Measurements from ENCODE around the gene PGM1.

The PGM1 gene

GRCh38 chr1:63593303-63593885, at the start of gene PGM1:
TSS of gene PGM1 (plus strand) at chr1:63593411. CDS start at chr1:63593489, 78 bp downstream.
- DNase-seq (ENCODE audit: low read depth), result peak; percentile 88

GRCh38 chr1:63545780-63546179, 47.4 kb upstream of the PGM1 start:
- TF ChIP-seq, protein P1, sequence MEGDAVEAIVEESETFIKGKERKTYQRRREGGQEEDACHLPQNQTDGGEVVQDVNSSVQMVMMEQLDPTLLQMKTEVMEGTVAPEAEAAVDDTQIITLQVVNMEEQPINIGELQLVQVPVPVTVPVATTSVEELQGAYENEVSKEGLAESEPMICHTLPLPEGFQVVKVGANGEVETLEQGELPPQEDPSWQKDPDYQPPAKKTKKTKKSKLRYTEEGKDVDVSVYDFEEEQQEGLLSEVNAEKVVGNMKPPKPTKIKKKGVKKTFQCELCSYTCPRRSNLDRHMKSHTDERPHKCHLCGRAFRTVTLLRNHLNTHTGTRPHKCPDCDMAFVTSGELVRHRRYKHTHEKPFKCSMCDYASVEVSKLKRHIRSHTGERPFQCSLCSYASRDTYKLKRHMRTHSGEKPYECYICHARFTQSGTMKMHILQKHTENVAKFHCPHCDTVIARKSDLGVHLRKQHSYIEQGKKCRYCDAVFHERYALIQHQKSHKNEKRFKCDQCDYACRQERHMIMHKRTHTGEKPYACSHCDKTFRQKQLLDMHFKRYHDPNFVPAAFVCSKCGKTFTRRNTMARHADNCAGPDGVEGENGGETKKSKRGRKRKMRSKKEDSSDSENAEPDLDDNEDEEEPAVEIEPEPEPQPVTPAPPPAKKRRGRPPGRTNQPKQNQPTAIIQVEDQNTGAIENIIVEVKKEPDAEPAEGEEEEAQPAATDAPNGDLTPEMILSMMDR (IDR thresholded peaks at IDR 0.05; ENCODE audit: insufficient read depth, low read depth, low read length, missing control alignments), result no peak
- DNase-seq (ENCODE audit: low read depth), result peak; percentile 68
- no peak overlapping the region for H3K4me3 ChIP-seq (ENCODE audit: low read length)

More at GRCh38 chr1:63593303-63593885, at the start of gene PGM1:
- TF ChIP-seq, protein P1 (IDR thresholded peaks at IDR 0.05; ENCODE audit: insufficient read depth, low read depth, low read length, missing control alignments), result no peak
- peak within 1 kb of the TSS; percentile 70 for H3K4me3 ChIP-seq (ENCODE audit: low read length)

DNA sequence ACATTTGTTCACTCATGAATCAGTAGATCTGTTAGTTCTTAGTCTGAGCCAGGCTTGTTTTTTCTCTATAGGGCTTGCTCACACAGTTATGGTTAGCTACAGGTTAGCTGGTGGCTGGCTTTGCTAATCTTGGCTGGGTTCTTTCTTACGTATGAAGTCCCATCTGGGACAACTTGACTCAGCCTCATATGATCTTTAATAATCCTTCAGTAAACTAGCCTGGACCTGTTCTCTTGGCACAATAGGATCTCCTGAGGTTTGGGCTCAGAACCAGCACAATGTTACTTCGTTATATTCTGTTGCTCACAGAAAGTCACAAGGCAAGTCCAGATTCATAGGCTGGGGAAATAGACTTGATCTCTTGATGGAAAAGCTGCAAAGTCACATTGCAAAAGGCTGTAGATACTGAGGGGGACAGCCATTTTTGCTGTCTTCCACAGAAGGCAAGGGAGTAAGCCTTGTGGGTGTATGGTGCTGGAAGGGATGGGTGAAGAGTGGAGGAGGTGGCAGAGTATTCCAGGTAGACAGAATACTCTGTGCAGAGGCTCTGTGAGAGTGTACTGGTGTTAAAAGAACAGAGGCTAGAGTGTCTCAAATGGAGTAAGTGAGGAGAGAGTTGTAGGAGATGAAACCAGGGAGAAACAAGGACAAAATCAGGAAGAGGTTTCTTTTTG, 45.5 kb upstream of the PGM1 start:
- TF ChIP-seq, protein P1 (IDR thresholded peaks at IDR 0.05; ENCODE audit: insufficient read depth, low read depth, low read length, missing control alignments), result no peak
- DNase-seq (ENCODE audit: low read depth), result peak; percentile 95
- no peak overlapping the region for H3K4me3 ChIP-seq (ENCODE audit: low read length)

GRCh38 chr1:63548303-63548702, 44.9 kb upstream of the PGM1 start:
- H3K4me3 ChIP-seq (ENCODE audit: low read length), result no peak overlapping the region
- TF ChIP-seq, protein P1 (IDR thresholded peaks at IDR 0.05; ENCODE audit: insufficient read depth, low read depth, low read length, missing control alignments), result no peak
- no peak for DNase-seq (ENCODE audit: low read depth)

- H3K4me3 ChIP-seq (ENCODE audit: low read length), result no peak overlapping the region
- DNase-seq (ENCODE audit: low read depth), result no peak
- TF ChIP-seq, protein P1 (IDR thresholded peaks at IDR 0.05; ENCODE audit: insufficient read depth, low read depth, low read length, missing control alignments), result no peak
Observed at GRCh38 chr1:63548877-63549276, 44.3 kb upstream of the PGM1 start.

DNA sequence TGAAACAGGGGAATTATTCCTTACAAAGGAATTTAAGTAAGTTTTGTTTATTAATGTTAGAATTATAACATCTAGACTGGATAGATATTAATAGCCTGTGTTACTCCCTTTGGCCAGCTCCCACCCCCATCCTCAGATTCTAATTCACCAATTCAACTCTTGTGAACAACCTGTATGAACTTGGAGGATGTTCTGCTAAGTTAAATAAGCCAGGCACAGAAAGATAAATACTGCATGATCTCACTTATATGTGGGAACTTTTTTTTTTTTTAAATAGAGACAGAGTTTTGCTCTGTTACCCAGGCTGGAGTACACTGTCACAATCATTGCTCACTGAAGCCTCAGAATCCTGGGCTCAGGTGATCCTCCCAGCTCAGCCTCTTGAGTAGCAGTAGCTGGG, 37.7 kb upstream of the PGM1 start:
- no peak overlapping the region for H3K4me3 ChIP-seq (ENCODE audit: low read length)
- TF ChIP-seq, protein P1 (IDR thresholded peaks at IDR 0.05; ENCODE audit: insufficient read depth, low read depth, low read length, missing control alignments), result no peak
- no peak for DNase-seq (ENCODE audit: low read depth)
